Occipital lobe (tissue), 2 donors: Measurements from ENCODE around the gene TFF2. TPM values are rescaled to one million over a fixed set of nuclear protein-coding genes. Genes with fewer than 3 reads are reported as not detected.

ENCODE experiments used
- DNase-seq: peaks from one replicate; lab custom pipeline; 2025; lab: John Stamatoyannopoulos, UW
- total RNA-seq: library from RNA; depleted of rRNA; stranded (reverse); fragments of >200 nt; gene quantifications from one replicate; pipeline ENCODE4 v1.2.3, GENCODE V29; 2014

TFF2 gene
- total RNA-seq, 1 donor from 2014 or later, result not detected

DNA sequence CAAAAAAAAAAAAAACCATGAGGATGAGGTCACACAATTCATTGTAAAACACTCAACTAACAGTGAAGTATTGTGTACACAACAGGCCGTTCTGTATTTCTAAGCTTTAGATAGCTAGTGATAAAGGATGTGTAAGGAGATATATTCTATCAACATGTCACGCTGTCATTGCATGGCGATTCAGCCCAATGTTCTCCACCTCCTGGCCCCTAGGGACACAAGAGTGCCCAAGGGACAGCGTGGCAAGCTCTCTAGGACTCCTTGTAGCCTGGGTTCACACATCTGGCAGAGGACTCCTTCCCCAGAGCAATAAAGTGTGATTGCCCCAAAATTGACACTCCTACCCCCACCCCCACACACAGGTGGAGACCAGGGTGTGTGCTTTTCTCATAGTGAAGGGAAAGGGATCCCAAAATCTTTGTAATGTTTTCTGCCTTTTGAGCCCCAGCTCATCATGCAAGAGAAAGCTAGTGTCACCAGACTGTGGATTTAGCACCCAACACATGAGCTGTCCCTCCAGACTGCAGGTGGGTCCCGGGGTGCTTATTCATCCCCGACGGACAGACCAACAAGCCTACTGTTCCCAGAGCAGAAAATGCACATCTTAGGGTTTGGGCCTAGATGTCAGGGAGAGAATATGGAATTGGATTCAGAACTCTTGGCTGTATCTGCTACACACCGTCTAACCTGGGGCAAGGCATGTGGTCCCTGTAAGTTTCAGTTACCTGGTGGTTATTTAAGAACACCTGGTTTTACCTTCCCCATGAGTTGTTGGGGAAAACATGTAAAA, 33.6 kb upstream of the TFF2 start:
- DNase-seq, result no peak

DNA sequence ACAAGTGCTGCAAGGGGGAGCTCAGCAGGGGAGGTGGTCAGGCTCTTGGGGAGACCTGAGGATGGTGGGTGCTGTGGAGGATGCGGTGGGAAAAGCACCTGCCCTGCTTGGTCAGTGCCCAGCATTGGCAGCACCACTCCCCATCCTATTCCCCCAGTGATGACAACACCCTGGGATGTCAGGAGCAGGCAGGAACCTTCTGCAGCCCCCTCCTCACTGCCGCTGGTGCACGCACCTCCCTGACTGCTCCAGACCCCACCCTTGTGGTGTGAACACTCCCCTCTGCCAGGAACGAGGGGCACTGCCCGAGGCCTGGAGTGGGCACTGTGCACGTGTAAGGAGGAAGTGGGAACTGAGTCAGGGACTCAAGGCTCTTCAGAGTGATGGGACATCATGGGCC, 32.5 kb upstream of the TFF2 start:
- no peak for DNase-seq

DNA sequence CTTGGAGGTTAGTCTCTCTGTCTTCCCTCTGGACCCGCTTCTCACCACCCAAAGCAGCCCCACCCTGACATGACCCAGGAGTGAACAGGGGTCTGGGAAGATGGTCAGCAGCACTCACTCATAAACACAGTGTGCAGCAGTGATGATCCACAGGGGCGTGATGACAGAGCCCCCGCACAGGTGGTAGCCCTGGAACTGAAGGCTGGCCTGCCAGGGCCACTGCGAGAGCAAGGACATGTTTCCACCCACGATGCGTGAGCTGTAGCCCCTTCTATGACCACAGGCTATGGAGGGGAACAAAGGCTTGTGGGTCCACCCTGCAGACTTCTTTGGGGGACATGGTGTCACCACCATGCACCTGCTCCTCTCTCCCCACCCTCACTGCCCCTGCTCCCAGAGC, 32.1 kb upstream of the TFF2 start:
- no peak for DNase-seq

DNA sequence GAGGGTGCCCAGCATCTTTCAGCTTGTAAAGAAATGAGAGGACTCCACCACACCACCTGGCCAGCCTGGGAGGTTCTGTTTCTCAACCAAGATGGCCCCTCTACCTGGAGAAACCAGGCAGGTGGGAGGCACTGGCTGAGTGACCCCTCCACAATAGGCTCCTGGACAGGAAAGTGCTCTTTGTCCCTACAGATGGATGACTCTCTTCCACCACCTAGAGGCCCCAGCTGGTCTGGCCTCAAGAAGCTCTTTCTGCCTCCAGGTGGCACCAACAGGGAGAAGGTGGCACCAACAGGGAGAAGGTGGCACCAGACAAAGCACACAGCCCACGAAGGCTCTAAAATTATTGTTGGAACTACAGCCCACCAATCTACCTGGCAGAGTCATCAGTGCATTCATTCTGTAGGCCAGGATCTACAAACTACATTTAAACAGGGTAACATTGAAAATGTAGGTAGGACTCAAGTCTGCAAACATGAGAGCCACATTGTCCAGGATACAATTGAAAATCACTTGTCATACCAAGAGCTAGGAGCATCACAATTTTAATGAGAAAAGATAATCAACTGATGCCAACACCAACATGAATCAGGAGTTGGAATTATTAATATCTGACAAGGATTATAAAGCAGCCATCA, 30.7 kb upstream of the TFF2 start:
- DNase-seq, result no peak

DNA sequence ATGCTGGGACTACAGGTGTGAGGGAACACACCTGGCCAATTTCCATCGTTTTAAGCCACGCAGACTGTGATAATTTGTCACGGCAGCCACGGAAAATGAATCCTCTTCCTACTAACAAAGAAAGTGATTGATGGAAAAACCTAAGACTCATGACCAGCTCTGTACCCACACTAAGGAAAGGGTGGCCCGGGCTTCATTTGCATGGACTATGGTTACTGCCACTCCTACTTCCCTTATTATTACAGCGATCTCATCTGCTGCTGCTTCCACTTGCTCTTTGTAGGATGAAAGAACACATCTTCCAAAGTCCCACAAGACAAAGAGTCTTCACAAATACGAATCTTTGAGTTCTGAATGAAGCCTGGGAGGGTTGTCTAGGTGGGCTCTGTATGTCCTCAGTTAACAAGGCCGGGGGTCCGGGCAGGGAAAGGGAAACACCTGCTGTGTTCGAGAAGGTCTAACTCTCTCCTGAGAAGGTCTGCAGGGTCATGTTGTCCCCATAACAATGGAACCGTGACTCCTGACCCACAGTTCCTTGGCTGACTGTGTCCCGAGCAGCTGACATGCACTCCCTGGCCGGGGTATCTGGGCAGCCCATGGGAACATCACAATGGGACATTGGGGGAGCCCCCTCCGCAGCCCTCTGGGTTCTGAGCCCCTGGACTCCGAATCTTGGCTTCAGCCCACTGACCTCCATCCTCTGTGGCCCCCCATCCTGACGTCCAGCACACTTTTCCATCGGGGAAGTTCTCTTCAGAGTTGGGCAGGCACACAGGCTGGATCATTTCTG, 28.8 kb upstream of the TFF2 start:
- DNase-seq, result no peak

DNA sequence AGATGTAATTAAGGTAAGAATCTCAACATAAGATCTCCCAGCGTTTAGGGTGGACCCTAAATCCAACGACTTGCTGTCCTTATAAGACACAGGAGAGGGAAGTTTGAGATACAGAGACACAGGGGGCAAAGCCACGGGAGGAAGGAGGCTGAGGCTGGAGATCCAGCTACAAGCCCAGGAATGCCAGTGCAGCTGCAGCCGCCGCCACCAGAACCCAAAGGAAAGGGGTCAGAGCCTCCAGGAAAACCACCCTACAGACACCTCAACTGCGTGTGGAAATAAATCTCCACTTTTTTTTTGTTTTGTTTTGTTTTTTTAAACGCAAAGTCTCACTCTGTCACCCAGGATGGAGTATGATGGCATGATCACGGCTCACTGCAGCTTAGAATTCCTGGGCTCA, 27.6 kb upstream of the TFF2 start:
- no peak for DNase-seq

DNA sequence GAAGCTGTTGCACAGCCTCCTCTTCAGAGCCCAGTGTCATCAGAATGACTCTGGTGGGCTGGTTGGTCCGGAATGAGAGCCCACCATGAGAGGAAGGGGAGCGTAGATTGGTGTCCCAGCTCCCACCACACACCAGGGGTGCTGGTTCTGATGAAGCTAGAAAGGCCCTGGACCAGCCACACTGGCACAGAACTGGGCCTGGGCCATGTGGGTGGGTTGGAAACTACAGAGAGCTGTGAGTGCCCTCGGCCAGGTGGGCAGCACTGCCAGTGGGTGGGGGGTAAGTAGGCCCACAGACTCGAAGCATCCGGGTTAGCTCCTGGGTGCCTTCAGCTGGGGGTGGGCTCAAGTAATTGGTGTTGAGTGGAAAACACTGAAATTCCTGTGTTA, 27.2 kb upstream of the TFF2 start:
- no peak for DNase-seq

DNA sequence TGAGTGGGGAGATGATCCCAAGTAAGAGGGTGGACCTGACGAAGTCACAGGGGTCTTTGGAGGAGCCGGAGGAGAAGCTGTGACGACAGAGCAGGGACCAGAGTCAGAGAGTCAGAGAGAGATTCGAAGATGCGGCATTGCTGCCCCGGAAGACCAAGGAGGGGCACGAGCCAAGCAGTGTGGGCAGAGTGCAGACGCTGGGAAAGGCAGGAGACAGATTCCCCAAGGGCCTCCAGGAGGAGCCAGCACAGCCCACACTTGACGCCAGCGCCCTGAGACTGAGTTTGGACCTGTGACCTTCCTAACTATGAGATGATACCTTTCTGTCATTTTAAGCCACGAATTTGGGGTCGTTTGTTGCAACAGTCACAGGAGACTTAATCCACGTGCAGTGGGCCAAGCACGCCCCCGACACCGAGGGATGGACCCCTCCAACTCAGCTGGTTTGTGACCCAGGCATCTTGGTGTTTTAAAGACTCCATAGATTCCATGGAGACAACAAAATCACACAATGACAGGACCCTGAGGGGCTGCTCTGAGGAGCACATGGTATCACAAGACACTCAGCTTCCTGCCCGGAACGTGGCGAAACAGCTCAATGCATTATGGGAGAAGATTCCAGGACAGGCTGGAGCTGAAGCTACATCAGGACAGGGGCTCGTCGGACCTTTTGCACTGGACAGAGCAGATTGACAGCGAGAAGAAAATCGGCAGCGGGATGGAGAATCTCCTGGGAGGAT, 26.6 kb upstream of the TFF2 start:
- DNase-seq, result no peak

DNA sequence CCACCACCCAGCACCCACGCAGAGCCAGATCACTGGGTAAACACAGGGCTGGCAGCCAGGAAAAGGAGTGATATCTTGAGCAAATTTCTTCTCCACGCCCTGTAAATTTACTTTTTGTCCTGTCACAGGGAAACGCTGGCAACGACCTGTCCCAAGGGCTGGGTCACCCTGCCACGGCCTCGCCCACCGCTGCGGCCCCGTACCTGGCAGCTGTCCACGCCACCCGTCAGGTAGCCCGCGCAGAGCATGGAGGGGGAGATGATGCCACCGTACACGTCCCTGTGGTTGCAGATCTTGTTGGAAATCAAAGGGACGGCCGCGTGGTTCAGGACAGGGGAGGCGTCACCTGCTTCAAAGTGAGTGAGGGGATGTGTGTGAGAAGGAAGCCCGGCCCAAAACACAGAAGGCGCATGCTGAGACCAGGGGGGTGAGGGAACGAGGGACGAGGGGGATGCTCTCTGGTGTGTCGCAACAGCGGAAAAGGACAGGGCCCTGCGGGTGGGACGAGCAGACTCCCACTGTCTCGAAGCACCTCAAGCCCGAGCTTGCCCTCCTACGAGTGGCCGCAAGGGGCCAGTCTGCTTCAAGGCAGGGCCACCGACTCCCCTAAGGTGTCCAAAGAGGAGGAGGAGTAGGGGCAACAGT, 25.7 kb upstream of the TFF2 start:
- DNase-seq, result no peak

DNA sequence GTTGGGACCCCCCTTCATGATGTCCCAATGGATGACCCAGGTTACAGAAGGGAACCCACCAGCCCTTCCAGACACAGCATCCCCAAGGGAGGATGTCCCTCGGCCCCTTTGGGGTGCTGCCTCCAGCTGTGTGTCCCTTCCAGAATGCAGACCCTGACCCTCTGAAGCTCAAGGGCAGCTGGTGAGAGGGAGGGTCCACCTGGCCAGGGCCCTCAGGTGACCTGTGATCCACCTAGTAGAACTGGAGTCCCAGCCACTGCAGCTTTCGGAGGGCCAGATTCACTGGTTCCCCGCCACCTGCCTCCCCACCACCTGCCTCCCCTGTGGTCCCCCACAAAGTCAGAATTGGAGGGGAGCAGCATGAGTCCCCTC, 25.2 kb upstream of the TFF2 start:
- DNase-seq, result no peak

DNA sequence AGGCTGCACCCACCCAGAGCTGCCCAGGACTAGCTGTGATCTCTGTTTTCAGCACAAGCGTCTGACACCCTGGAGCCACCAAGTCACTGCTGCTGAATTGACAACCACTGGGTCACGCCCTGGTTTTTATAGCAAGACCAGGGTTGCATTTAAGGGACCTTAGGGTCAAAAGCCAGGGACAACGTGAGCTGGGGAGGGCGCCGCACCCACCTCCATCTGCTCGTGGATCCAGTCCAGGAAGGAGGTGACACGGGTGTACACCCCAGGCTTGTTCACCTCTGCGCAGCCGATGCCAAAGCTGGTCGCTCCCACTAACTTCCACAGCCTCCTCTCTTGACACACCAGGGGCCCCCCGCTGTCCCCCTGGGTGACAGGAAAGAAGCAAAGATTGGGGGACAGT, 24.7 kb upstream of the TFF2 start:
- no peak for DNase-seq

DNA sequence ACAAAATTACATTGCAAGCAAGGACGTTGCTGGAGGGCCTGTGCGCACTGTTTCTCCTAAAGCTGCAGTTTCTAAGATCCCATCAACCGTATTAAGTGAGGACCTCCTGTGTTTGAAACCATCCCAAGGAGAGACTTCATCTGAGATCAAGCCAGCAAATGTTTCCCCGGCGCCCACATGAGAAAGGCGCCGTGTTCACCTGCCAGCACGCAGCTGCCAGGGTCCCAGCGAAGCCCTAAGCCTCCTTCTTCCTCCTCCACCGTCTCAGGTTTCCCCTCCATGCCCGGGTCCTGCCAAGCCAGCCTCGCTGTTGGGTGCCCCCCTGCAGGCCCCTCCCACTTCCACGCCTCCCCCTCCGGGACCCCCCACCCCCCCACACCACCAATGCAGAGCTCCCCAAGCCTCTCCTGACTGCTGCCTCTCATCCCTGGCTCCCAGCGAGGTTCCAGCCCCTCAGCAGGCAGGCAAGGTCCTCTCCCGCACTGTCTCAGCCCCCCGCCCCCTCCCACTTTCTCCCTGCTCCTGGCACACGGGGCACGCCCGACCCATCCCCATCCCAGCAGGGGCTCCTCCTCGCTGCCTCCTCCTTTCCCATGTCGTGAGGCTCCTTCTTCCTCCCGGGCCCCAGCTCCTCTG, 24.2 kb upstream of the TFF2 start:
- DNase-seq, result no peak

DNA sequence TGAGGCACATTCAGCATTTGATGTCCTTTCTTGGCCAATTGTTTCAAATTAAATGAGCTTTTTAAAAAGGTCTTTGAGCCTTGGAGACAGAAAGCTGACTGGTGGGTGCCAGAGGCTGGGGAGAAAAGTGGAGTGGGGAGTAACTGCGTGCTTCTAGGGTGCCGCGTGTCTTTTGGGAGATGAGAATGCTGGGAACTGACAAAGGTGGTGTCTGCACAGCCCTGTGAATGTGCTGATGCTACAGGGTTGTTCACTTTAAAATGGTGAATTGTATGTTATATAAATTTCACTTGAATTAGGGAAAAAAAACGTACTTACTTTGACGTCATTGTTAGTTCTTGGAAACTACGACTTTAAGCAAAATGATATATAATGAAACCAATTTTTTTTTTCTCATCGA, 23.7 kb upstream of the TFF2 start:
- DNase-seq, result no peak

DNA sequence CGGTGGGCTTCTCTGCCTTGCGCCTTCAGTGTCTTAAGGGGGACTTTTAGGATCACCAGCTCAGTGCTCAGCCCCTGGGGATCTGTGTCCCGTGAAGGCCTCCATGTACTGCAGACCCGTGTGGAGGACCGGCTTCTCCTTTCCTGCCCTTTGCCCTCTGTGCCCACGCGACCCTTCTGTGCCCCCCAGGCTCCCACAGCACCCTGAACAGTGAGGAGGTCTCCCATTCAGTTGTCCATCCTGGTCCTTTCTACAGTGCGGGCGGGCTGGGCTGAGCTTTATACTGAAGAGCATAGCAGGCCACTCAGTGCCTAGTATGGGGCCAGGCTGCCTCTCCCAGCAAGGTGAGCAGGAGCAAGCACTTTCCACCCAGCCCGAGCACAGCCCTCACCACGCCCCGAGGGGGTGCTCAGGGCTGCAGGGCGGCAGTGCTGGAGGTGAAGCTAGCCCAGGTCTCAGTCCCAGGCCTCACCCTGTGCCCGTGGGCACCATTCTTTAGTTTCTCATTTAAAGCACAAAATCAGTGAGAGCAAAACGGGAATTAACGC, 23.2 kb upstream of the TFF2 start:
- DNase-seq, result no peak

DNA sequence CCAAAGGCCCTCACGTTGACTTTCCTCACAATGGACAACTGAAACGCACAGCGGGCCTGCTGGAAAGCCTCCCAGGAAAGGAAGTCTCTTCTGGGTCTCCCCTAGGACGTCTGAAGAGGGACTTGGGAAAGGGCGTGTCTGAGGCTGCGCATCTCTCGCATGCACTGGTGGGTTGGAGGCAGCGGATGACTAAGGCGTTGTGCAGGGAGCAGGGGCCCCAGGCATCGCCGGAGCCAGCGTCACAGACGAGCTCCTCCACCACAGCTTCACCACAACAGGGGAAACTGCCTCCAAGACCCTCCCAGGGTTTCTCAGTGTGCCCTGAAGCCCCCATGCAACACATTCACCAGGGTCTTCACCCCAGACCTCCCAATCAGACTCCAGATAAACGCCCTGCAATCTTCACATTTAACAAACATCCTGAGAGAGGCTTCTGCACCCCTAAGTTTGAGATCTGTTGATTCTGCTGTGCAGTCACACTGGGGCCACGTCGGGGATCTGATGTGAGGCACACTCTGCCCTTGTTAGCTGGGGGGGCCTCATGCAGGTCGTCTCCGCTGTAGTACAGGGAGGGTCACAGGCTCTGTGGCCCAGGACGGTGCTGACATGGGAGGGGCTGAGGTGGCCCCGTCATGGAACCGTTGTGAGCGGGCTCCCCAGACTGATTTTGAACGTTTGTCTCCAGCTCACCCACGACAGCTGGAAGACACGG, 22.6 kb upstream of the TFF2 start:
- no peak for DNase-seq

DNA sequence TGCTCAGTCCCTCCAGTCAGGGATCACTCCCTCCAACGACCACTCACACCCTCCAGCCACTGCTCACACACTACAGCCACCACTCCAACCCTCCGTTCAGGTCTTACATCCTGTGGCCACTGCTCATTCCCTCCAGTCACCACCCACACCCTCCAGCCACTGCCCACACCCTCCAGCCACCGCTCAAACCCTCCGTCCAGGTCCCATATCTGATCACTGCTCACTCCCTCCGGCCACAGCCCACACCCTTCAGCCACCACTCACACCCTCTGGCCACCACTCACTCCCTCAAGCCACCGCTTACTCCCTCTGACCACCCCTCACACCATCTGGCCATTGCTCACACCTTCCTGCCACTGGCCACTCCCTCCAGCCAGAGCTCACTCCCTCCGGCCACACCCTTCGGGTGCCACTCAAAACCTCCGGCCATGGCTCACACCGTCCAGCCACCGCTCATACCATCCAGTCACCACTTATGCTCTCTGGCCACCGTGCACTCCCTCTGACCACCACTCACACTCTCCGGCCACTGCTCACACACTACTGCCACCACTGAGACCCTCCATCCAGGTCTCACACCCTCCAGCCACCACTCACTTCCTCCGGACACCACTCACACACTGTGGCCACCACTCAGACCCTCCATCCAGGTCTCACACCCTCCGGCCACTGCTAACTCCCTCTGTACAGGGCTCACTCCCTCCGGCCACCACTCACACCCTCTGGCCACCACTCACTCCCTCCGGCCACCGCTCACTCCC, 20.3 kb upstream of the TFF2 start:
- DNase-seq, result no peak

DNA sequence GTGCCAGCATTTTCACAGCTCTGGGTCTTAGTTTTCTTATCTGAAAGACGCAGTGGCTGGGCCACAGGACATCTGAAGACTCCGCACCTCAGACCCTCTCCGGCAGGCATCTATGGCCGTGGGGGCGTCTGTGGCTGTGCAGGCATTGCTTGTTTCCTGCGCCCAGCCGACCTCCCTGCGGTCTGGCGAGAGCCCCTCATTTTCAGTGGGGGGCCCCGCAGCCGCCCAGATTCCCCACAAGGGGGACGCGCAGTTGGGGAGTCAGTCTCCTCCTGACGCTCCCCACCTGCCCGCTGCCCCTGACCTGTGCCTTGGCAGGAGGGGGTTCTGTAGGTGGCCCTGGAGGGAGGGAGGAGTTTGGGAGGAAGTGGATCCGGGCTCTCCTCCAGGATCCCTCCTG, 19.0 kb upstream of the TFF2 start:
- no peak for DNase-seq

DNA sequence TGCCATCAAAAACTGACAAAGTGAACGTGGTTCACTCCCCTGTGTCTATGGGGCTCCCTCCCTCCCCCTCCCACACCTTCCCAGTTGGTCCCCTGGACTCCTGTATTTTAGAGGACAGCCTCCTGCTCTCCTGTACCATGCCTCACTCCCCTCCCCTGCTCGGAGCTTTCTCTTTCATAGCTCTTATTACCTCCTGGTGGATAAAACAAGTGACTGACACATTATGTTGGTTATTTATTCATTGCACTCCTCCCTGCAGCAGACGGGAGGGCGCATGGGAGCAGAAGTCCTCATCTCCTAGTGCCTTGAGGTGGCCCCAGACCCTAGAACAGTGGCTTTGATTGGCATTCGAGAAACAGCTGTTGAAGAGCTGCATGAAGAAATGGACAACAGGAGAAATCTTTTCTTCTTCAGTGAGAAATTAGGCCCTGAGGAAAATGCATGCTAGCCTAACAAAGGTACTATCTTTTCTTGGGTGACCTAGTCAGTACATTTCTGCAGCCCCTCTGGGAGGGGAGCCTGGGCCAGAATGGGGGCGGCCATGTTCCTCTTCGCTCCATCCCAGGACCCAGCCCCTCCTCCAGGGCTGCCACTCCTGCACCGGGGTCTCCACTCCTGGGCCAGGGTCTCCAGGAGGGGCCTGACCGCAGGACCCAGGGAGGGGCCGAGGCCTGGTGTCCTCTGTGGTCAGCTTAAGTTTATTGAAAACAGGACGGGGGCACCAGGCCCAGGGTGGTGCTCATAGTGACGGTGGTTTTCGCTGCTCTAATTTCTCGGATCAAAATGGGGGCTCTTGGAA, 16.8 kb upstream of the TFF2 start:
- no peak for DNase-seq
